ENCODE data around the gene DKK1.

Gene DKK1, protein sequence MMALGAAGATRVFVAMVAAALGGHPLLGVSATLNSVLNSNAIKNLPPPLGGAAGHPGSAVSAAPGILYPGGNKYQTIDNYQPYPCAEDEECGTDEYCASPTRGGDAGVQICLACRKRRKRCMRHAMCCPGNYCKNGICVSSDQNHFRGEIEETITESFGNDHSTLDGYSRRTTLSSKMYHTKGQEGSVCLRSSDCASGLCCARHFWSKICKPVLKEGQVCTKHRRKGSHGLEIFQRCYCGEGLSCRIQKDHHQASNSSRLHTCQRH

DNA sequence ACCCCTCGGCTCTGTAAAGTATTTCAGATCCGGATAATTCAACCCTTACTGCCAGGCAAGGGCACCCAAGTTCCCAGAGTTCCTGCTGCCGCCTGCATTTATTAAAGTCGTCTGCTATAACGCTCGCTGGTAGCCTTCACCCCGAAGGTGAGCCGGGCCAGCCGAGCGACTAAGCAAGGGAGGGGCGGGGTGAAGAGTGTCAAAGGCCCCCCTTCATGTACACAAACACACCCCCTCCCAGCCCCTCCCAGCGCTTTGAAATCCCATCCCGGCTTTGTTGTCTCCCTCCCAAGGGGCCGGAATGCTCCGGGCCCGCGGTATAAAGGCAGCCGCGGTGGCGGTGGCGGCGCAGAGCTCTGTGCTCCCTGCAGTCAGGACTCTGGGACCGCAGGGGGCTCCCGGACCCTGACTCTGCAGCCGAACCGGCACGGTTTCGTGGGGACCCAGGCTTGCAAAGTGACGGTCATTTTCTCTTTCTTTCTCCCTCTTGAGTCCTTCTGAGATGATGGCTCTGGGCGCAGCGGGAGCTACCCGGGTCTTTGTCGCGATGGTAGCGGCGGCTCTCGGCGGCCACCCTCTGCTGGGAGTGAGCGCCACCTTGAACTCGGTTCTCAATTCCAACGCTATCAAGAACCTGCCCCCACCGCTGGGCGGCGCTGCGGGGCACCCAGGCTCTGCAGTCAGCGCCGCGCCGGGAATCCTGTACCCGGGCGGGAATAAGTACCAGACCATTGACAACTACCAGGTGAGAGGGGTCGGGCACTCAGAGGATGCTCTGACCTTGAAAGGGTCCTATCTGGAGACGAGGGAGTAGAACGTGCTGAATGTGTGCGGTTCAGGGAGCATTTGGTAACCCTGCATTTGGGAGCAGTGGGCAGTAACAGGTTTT, at the start of gene DKK1:
DKK1 (plus strand) TSS at position 349 of the 889 bp plus-strand sequence; CDS start at position 503, 154 bp downstream.
- peak within 1 kb of the TSS; percentile 72 for H3K4me3 ChIP-seq (ENCODE audit: low read length)
- TF ChIP-seq, protein P1, sequence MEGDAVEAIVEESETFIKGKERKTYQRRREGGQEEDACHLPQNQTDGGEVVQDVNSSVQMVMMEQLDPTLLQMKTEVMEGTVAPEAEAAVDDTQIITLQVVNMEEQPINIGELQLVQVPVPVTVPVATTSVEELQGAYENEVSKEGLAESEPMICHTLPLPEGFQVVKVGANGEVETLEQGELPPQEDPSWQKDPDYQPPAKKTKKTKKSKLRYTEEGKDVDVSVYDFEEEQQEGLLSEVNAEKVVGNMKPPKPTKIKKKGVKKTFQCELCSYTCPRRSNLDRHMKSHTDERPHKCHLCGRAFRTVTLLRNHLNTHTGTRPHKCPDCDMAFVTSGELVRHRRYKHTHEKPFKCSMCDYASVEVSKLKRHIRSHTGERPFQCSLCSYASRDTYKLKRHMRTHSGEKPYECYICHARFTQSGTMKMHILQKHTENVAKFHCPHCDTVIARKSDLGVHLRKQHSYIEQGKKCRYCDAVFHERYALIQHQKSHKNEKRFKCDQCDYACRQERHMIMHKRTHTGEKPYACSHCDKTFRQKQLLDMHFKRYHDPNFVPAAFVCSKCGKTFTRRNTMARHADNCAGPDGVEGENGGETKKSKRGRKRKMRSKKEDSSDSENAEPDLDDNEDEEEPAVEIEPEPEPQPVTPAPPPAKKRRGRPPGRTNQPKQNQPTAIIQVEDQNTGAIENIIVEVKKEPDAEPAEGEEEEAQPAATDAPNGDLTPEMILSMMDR (IDR thresholded peaks at IDR 0.05; ENCODE audit: insufficient read depth, low read depth, low read length, missing control alignments): peak; percentile 88
- peak; percentile 89 for DNase-seq (ENCODE audit: low read depth)

DNA sequence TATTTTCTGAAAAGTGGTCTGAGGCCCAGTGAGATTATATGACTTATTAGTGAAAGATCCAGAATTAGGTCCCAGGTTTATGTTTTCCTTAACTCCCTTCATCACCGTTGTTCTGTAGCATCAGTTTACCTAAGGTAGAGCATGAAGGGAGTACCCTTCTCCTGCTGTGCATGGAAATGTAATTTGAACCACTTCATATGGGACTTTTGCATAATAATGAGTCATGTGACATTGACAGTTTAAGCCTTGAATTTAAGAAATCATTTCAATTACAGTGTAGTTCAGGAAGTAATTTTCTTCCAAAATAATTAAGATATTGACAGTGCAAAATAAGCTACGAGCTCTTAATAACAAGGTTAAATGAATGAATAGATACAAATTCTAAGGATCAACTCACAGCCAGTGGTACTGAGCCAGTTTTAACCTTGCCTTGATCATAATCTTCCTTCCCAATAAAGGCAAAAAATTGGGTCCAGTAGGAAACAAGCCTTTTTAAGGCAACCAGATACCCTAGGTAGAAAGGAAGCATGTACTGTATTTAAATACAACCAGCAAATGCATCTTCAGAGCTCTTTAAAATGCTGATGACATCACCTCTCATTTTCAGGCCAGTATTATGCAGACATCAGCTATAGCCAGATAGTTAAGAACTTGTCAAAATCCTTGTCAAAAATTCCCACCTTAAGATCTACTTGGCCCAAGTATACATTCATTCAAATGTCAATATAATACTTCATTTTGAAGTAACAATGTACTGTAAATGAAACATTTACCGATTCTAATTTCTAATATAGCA, 48.8 kb upstream of the DKK1 start:
- no peak for DNase-seq (ENCODE audit: low read depth)
- no peak overlapping the region for H3K4me3 ChIP-seq (ENCODE audit: low read length)
- TF ChIP-seq, protein P1 (IDR thresholded peaks at IDR 0.05; ENCODE audit: insufficient read depth, low read depth, low read length, missing control alignments): no peak

DNA sequence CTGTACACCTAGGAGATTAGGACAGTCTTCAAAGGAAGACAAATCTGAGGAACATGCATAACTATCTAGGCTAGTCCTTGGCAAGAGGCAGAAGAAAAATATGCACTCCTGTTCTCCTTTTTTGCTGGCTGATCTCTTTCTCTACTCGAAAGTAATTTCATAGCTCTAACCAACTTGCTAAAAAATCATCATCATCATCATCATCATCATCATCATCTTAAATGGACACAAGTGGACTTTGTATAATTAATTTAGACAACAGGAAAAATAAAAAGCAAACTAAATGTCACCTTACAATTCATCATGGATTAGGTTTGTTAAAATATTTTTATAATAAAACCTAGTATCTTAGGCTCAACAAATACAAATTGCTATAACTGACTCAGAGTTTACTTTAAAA, 47.2 kb upstream of the DKK1 start:
- no peak overlapping the region for H3K4me3 ChIP-seq (ENCODE audit: low read length)
- DNase-seq (ENCODE audit: low read depth): no peak
- TF ChIP-seq, protein P1 (IDR thresholded peaks at IDR 0.05; ENCODE audit: insufficient read depth, low read depth, low read length, missing control alignments): no peak

DNA sequence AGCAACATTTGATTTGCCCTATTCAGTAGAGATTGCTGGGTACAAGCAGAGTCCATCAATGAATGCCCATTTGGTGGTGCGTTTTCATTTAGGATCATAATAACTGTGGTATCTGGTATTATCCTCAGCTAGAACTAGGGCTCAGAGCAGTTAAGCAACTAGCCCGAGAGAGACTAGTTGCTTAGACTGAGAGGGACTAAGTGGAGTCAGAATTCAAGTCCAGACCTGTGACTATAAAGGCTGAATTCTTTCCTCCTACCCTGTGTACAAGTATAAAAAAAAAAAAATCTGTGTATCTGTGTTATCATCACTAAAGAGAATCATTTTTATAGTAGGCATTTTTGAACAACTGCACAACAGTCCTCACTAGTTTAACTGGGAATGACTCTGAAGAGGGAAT, 45.3 kb upstream of the DKK1 start:
- peak; percentile 70 for DNase-seq (ENCODE audit: low read depth)
- no peak overlapping the region for H3K4me3 ChIP-seq (ENCODE audit: low read length)
- TF ChIP-seq, protein P1 (IDR thresholded peaks at IDR 0.05; ENCODE audit: insufficient read depth, low read depth, low read length, missing control alignments): no peak

DNA sequence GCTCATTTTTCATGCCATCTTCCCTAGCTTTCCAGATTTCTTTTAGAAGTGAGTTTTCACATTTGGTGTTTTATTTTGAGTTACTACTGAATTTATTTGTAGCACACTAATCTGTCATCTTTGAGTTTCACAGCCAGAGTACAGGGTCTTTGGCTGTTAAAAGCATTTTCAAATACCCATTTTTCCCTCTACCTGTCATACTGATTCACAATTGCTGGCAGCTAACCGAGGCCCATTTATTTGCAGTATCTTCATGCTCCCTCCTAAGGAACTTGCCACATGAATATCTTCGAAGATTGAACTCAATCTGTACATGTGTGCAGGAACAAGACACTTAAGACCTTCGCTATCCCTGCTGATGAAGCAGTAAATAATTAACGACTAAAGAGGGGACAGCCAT, 44.8 kb upstream of the DKK1 start:
- no peak for DNase-seq (ENCODE audit: low read depth)
- TF ChIP-seq, protein P1 (IDR thresholded peaks at IDR 0.05; ENCODE audit: insufficient read depth, low read depth, low read length, missing control alignments): no peak
- H3K4me3 ChIP-seq (ENCODE audit: low read length): no peak overlapping the region

DNA sequence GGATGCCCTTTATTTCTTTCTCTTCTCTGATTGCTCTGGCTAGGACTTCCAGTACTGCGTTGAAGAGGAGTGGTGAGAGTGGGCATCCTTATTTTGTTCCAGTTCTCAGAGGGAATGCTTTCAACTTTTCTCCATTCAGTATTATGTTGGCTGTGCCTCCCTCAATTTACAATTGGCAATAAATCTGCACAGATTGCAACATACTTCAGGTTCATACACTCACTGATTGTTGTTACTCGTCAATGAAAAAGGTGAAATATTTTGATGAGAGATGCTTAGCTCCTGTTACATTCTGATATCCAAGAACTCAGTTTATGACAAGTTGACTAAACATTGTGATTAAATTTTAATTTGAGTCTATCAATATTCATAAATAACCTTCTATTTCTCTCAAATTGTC, 37.9 kb upstream of the DKK1 start:
- TF ChIP-seq, protein P1 (IDR thresholded peaks at IDR 0.05; ENCODE audit: insufficient read depth, low read depth, low read length, missing control alignments): no peak
- DNase-seq (ENCODE audit: low read depth): no peak
- H3K4me3 ChIP-seq (ENCODE audit: low read length): no peak overlapping the region

Data from epithelial cell of esophagus (primary cell).